K562 (cell line): ENCODE measurements around the gene DNAJB1. TPM values are rescaled to one million over a fixed set of nuclear protein-coding genes. Genes with fewer than 3 reads are reported as not detected.

Source experiments
- ETV1 ChIP-seq: fragments of 450-650 bp; conservative IDR thresholded peaks from 2 replicates; pipeline ENCODE4 v1.6.1; 2016; ENCODE audit warnings: missing genetic modification characterization, control low read depth, low read depth, missing compliant biosample characterization
- FUS ChIP-seq: fragments of 200-400 bp; formaldehyde crosslinking; optimal IDR thresholded peaks from 2 replicates; pipeline ENCODE3; 2017; ENCODE audit warnings: low read depth, low read length
- TOE1 ChIP-seq, 2 experiments: fragments of 450-650 bp in 1 of 2; sonication (generic) in 1 of 2; formaldehyde crosslinking in 1 of 2; IDR thresholded peaks; 2 replicates each; pipeline versions ENCODE4 v1.7.1 to v1.8.0; 2016 to 2022; ENCODE audit warnings: borderline replicate concordance in 2 of 2, mild to moderate bottlenecking in 2 of 2, antibody characterized with exemption in 1 of 2, inconsistent platforms in 1 of 2, low read depth in 1 of 2, missing genetic modification reagents in 1 of 2, moderate library complexity in 1 of 2
- ZNF347 ChIP-seq: fragments of 450-650 bp; formaldehyde crosslinking; IDR thresholded peaks from 2 replicates; pipeline ENCODE4 v1.4.0; 2020; ENCODE audit warnings: low read depth, mild to moderate bottlenecking, moderate library complexity
- ZNF436 ChIP-seq: fragments of 250-450, 450-650 bp; sonication (Bioruptor Pico); formaldehyde crosslinking; IDR thresholded peaks from 2 replicates; pipeline ENCODE4 v1.7.0; 2020; ENCODE audit warnings: mild to moderate bottlenecking
- polyA plus RNA-seq, 8 experiments: library from polyadenylated mRNA; depleted of rRNA in 4 of 8; stranded (reverse) in 5 of 8; unstranded in 3 of 8; fragments of >200 nt; fragmentation: Nextera tagmentation in 2 of 8; fragmentation: Illumina TruSeq in 1 of 8; extraction: Ambion mirVana in 2 of 8; extraction: Trizol in 1 of 8; gene quantifications; 2 replicates each; pipeline versions ENCODE4 v1.2.1 to v1.2.3, GENCODE V29; 2011 to 2014; ENCODE audit warnings: inconsistent platforms in 1 of 8, missing spikeins in 1 of 8
- total RNA-seq, 7 experiments: library from RNA; depleted of rRNA in 6 of 7; stranded (reverse); fragments of >200 nt in 6 of 7; fragmentation: Illumina TruSeq in 2 of 7; extraction: Trizol in 2 of 7; gene quantifications; 2 replicates each; pipeline versions ENCODE4 v1.2.1 to v1.2.3, GENCODE V29; 2011 to 2021; ENCODE audit warnings: low replicate concordance in 1 of 7
- TF ChIP-seq, protein P1 (sequence below): fragments of 250-450 bp; sonication (Bioruptor Pico); IDR thresholded peaks from 2 replicates; pipeline ENCODE4 v1.4.0; 2020; ENCODE audit warnings: mild to moderate bottlenecking, moderate library complexity
- TF ChIP-seq, protein P2 (sequence below): fragments of 450-650 bp; IDR thresholded peaks from 2 replicates; pipeline ENCODE4 v1.6.1; 2016; ENCODE audit warnings: low read depth, mild to moderate bottlenecking, moderate library complexity
- TF ChIP-seq, protein P3 (sequence below), 2 experiments: fragments of 450-650 bp in 1 of 2; sonication (generic) in 1 of 2; formaldehyde crosslinking in 1 of 2; IDR thresholded peaks in 1 of 2; conservative IDR thresholded peaks in 1 of 2; 2 replicates each; pipeline versions ENCODE4 v1.6.1 to v1.8.1; 2016 to 2023; ENCODE audit warnings: mild to moderate bottlenecking in 2 of 2, moderate library complexity in 2 of 2, inconsistent platforms in 1 of 2, missing genetic modification reagents in 1 of 2
- TF ChIP-seq, protein P4 (sequence below): fragments of 250-450 bp; sonication (Bioruptor Pico); IDR thresholded peaks from 2 replicates; pipeline ENCODE4 v1.8.0; 2021; ENCODE audit warnings: mild to moderate bottlenecking, moderate library complexity
- TF ChIP-seq, protein P5 (sequence below): fragments of 450-650 bp; IDR thresholded peaks from 2 replicates; pipeline ENCODE4 v1.6.1; 2018; ENCODE audit not compliant: partially characterized antibody
- TF ChIP-seq, protein P6 (sequence below): fragments of 250-450 bp; sonication (Bioruptor Pico); IDR thresholded peaks from 2 replicates; pipeline ENCODE4 v1.8.0; 2021; ENCODE audit warnings: borderline replicate concordance, mild to moderate bottlenecking, moderate library complexity; ENCODE audit not compliant: poor library complexity, severe bottlenecking

Gene DNAJB1
- total and polyA plus RNA-seq, 9 of the 15 experiments (the other 6 are each of a cell fraction or from before 2014, with no cell fraction given), result 13.2 to 113 (median 62.1) TPM

DNA sequence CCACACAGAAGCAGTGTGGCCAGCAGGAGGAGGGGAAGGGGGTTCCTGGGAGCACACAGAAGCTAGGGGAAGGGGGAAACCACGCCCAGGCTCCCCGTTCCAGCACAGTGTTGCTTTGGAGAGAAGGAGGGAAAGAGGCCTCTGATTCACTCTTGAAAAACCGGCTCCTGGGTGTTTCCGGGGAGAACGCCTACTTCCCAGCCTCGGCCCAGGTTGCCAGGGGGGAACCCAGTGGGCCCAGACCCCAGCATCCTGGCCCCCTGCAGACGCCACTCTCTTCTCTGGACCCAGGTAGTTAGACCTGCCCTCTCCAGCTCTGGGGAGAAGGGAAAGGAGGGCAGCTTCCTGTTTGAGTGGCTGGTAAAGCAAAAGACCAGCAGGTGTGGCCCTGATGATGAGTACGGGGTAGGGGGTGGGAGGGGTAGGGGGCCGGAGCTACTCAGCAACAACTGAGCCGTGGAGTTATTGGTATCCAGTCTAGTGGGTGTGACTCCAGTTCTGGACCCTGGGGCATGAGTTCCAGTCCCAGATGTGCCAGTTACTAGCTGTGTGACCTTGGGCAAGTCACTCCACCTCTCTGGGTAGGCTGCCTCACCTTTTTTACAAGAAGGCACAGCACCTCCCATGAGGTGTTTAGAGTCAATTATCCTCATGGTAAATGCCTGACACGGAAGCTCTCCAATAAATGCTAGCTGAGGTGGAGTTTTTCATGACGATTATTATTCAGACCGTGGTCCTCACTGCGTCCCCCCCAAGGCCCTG is 23.1 kb downstream of the DNAJB1 start (continued):
- TF ChIP-seq, protein P1, sequence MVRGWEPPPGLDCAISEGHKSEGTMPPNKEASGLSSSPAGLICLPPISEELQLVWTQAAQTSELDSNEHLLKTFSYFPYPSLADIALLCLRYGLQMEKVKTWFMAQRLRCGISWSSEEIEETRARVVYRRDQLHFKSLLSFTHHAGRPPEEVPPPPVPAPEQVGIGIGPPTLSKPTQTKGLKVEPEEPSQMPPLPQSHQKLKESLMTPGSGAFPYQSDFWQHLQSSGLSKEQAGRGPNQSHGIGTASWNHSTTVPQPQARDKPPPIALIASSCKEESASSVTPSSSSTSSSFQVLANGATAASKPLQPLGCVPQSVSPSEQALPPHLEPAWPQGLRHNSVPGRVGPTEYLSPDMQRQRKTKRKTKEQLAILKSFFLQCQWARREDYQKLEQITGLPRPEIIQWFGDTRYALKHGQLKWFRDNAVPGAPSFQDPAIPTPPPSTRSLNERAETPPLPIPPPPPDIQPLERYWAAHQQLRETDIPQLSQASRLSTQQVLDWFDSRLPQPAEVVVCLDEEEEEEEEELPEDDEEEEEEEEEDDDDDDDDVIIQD (CRISPR knock-in tag), result no peak
- TF ChIP-seq FUS (no peak), ZNF436 (no peak), ETV1 (tag) (no peak), ZNF347 (CRISPR knock-in tag) (no peak), TOE1 (IDR thresholded peaks at IDR 0.05; ENCODE audit: borderline replicate concordance) (no peak), TOE1 (CRISPR knock-in tag; IDR thresholded peaks at IDR 0.05; ENCODE audit: borderline replicate concordance, low read depth) (no peak)
- TF ChIP-seq, protein P2, sequence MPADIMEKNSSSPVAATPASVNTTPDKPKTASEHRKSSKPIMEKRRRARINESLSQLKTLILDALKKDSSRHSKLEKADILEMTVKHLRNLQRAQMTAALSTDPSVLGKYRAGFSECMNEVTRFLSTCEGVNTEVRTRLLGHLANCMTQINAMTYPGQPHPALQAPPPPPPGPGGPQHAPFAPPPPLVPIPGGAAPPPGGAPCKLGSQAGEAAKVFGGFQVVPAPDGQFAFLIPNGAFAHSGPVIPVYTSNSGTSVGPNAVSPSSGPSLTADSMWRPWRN, result no peak
- TF ChIP-seq, protein P3, sequence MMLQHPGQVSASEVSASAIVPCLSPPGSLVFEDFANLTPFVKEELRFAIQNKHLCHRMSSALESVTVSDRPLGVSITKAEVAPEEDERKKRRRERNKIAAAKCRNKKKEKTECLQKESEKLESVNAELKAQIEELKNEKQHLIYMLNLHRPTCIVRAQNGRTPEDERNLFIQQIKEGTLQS (IDR thresholded peaks at IDR 0.05), result no peak
- TF ChIP-seq, protein P3 (CRISPR knock-in tag; conservative IDR thresholded peaks at IDR 0.05), result no peak
- TF ChIP-seq, protein P4, sequence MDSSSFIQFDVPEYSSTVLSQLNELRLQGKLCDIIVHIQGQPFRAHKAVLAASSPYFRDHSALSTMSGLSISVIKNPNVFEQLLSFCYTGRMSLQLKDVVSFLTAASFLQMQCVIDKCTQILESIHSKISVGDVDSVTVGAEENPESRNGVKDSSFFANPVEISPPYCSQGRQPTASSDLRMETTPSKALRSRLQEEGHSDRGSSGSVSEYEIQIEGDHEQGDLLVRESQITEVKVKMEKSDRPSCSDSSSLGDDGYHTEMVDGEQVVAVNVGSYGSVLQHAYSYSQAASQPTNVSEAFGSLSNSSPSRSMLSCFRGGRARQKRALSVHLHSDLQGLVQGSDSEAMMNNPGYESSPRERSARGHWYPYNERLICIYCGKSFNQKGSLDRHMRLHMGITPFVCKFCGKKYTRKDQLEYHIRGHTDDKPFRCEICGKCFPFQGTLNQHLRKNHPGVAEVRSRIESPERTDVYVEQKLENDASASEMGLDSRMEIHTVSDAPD, result no peak
- TF ChIP-seq, protein P5, sequence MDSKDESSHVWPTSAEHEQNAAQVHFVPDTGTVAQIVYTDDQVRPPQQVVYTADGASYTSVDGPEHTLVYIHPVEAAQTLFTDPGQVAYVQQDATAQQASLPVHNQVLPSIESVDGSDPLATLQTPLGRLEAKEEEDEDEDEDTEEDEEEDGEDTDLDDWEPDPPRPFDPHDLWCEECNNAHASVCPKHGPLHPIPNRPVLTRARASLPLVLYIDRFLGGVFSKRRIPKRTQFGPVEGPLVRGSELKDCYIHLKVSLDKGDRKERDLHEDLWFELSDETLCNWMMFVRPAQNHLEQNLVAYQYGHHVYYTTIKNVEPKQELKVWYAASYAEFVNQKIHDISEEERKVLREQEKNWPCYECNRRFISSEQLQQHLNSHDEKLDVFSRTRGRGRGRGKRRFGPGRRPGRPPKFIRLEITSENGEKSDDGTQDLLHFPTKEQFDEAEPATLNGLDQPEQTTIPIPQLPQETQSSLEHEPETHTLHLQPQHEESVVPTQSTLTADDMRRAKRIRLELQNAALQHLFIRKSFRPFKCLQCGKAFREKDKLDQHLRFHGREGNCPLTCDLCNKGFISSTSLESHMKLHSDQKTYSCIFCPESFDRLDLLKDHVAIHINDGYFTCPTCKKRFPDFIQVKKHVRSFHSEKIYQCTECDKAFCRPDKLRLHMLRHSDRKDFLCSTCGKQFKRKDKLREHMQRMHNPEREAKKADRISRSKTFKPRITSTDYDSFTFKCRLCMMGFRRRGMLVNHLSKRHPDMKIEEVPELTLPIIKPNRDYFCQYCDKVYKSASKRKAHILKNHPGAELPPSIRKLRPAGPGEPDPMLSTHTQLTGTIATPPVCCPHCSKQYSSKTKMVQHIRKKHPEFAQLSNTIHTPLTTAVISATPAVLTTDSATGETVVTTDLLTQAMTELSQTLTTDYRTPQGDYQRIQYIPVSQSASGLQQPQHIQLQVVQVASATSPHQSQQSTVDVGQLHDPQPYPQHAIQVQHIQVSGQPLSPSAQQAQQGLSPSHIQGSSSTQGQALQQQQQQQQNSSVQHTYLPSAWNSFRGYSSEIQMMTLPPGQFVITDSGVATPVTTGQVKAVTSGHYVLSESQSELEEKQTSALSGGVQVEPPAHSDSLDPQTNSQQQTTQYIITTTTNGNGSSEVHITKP, result peak; percentile 8
- TF ChIP-seq, protein P6, sequence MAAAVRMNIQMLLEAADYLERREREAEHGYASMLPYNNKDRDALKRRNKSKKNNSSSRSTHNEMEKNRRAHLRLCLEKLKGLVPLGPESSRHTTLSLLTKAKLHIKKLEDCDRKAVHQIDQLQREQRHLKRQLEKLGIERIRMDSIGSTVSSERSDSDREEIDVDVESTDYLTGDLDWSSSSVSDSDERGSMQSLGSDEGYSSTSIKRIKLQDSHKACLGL (CRISPR knock-in tag), result no peak
